D721Med (cell line): ENCODE measurements around the gene DMRTA2.

Experiments used
- DNase-seq: peaks from one replicate; pipeline ENCODE4 v3.0.0; 2011; ENCODE audit warnings: low spot score; ENCODE audit not compliant: insufficient read length
- FAIRE-seq: peaks from 2 replicates; lab custom pipeline; 2011; peaks lifted over from hg19 to GRCh38; lab: Jason Lieb, UNC
- TF ChIP-seq, protein P1 (sequence below): IDR thresholded peaks from 2 replicates; pipeline ENCODE4 v1.5.1; 2012; ENCODE audit warnings: mild to moderate bottlenecking, control low read depth; ENCODE audit not compliant: insufficient read depth; ENCODE audit errors: missing control alignments

Gene DMRTA2

DNA sequence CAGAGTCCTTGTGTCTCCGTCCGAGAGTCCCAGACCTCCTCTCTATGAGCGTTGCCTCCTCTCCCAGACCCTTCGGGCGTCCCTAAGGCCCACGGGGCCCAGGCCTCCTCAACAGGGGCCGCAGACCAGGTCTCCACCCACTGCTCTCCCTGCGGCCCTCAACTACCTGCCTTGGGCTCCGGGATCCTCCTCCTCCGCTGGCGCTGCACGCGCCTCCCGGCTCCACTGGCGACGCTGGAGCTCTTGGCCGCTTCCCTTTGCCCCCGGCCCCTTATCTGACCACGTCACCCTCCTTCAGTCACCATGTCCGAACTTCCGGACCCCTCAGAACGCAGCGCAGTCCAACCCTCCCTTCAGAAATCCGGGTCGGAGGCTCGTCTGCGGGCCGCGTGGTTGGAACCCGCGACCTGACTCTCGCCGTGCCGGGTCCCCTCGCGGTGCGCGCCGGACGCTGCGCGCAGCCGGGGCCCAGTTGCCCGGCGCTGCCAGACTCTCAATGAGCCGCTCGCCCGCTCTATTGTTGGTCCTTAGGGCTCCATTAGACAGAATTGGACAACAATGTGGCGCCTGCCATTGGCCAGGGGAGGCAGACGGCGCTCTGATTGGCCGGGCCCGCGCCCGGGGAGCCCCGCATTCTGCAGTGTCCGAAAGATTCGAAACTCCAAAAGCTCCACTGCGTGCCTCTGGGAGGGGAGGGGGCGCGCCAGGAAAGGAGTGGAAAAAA lies at the start of gene DMRTA2:
Gene DMRTA2 (minus strand): TSS at position 498 of the 724 bp plus-strand sequence. CDS start 1,907 bp downstream, outside the sequence.
- DNase-seq (no peak), FAIRE-seq (no peak)
- TF ChIP-seq, protein P1, sequence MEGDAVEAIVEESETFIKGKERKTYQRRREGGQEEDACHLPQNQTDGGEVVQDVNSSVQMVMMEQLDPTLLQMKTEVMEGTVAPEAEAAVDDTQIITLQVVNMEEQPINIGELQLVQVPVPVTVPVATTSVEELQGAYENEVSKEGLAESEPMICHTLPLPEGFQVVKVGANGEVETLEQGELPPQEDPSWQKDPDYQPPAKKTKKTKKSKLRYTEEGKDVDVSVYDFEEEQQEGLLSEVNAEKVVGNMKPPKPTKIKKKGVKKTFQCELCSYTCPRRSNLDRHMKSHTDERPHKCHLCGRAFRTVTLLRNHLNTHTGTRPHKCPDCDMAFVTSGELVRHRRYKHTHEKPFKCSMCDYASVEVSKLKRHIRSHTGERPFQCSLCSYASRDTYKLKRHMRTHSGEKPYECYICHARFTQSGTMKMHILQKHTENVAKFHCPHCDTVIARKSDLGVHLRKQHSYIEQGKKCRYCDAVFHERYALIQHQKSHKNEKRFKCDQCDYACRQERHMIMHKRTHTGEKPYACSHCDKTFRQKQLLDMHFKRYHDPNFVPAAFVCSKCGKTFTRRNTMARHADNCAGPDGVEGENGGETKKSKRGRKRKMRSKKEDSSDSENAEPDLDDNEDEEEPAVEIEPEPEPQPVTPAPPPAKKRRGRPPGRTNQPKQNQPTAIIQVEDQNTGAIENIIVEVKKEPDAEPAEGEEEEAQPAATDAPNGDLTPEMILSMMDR = no peak

GRCh38 chr1:50471967-50472366 lies 48.7 kb upstream of the DMRTA2 start:
- TF ChIP-seq, protein P1 = no peak
- no peak for DNase-seq
- no peak for FAIRE-seq

DNA sequence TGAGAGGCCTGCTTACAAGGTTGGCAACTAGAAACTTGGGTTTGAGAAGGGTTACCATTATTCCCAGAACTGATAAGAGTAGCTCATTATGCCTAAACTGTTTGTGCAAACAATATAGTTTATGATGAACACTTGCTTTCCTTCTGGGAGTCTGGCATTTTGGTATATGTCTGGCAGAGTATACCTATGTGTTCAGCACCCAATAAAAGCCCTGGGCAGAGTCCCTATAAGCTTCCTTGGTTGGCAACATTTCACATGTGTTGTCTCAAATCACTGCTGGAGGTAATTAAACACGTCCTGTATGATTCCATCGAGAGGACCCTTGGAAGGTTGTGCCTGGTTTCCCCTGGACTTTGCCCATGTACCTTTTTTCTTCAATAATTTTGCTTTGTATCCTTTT lies 39.7 kb upstream of the DMRTA2 start:
- DNase-seq (no peak), FAIRE-seq (no peak)
- TF ChIP-seq, protein P1 = no peak

- TF ChIP-seq, protein P1 = no peak
- DNase-seq (no peak), FAIRE-seq (no peak)
Measured at GRCh38 chr1:50458507-50458906, 35.3 kb upstream of the DMRTA2 start.

- FAIRE-seq = no peak
Measured at GRCh38 chr1:50454911-50455310, 31.7 kb upstream of the DMRTA2 start.

GRCh38 chr1:50453266-50453665 lies 30.0 kb upstream of the DMRTA2 start:
- TF ChIP-seq, protein P1 = no peak
- DNase-seq (no peak), FAIRE-seq (no peak)

More at GRCh38 chr1:50454911-50455310, 31.7 kb upstream of the DMRTA2 start:
- TF ChIP-seq, protein P1 = no peak
- no peak for DNase-seq

DNA sequence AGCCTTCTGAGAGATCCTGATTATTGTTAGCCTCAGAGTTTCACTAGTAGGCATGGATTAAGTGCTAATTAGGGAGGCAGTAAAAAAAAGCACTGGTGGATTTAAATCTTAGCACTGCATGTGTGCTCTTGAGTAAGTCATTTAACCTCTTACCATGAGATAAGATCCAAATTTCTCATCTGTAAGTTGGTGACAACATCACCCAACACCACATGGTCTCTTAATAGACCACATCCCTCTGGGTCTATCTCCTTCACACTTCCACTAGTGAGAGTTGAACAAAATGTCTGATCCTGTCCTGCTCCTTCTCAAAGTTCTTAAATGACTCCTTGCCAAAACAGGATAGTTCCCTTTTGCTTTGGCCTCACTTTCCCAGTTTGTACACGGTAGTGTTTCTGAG lies 29.5 kb upstream of the DMRTA2 start:
- TF ChIP-seq, protein P1 = no peak
- no peak for DNase-seq
- FAIRE-seq = no peak
